Measurements from ENCODE around the gene CDH23.

DNA sequence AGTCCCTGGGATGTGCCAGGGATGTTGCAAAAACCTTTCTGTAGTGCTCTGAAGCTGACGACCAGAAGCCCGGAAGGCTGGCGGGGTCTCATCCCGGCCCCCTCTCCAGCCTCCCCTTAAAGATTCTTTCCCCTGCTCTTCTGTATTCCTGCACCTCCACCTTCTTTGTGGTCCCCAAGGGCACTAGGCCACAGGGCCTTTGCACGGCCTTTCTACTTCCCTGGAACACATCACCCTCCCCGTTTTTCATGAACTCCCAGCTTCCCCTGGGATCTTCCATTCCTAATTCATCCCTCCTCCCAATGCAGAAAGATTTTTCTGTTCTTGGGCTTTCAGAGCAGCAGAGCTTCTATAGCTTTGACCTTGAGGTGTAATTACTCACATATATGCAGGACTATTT lies 127.0 kb downstream of the CDH23 start:
- TF ChIP-seq, protein P1, sequence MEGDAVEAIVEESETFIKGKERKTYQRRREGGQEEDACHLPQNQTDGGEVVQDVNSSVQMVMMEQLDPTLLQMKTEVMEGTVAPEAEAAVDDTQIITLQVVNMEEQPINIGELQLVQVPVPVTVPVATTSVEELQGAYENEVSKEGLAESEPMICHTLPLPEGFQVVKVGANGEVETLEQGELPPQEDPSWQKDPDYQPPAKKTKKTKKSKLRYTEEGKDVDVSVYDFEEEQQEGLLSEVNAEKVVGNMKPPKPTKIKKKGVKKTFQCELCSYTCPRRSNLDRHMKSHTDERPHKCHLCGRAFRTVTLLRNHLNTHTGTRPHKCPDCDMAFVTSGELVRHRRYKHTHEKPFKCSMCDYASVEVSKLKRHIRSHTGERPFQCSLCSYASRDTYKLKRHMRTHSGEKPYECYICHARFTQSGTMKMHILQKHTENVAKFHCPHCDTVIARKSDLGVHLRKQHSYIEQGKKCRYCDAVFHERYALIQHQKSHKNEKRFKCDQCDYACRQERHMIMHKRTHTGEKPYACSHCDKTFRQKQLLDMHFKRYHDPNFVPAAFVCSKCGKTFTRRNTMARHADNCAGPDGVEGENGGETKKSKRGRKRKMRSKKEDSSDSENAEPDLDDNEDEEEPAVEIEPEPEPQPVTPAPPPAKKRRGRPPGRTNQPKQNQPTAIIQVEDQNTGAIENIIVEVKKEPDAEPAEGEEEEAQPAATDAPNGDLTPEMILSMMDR (IDR thresholded peaks at IDR 0.05), result no peak
- no peak for TF ChIP-seq JUN (IDR thresholded peaks at IDR 0.05)

Measured in A549 (cell line).